ENCODE data around the gene ATP5MC2.

Gene ATP5MC2

DNA sequence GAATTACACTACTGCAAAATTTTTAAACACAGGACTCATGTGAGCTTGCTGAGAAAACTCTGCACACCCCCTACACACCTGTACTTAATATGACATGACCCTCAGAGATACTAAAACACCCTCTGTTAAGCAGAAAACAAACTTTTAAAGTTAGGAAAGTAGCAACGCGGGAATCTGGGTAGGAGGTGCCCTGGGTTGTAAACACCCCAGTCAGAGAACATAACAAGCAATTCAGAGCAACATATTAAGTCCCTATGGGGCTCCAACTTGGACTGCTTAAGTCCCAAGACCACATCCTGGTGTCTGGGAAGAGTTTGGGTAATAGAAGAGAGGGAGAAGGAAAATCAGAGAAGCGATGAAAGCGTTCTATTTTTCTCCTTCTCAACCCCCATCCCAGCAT lies 50.9 kb downstream of the ATP5MC2 start:
- H3K4me1 ChIP-seq (ENCODE audit: control insufficient read depth in 1 of 2, insufficient read depth in 1 of 2, low read depth in 1 of 2, low read length in 1 of 2) = peaks cover 41 to 42% of the 10 kb centered on the region in 2 experiments
- no peaks in the 10 kb centered on the region for H3K36me3 ChIP-seq
- H3K4me3 ChIP-seq (ENCODE audit: low read depth in 1 of 2, low read length in 1 of 2) = peak overlapping the region; percentile 68 to 69
- no peaks in the 10 kb centered on the region for H3K27me3 ChIP-seq
- no peak for TF ChIP-seq CTCF (IDR thresholded peaks at IDR 0.05)
- peak overlapping the region; percentile 88 for H3K27ac ChIP-seq
- H3K9me3 ChIP-seq = no peaks in the 10 kb centered on the region

GRCh38 chr12:53624458-53624857 lies 51.4 kb downstream of the ATP5MC2 start:
- no peaks in the 10 kb centered on the region for H3K36me3 ChIP-seq
- peak overlapping the region; percentile 68 to 69 for H3K4me3 ChIP-seq (ENCODE audit: low read depth in 1 of 2, low read length in 1 of 2)
- no peaks in the 10 kb centered on the region for H3K27me3 ChIP-seq
- peak overlapping the region; percentile 88 for H3K27ac ChIP-seq
- no peak for TF ChIP-seq CTCF (IDR thresholded peaks at IDR 0.05)
- H3K4me1 ChIP-seq (ENCODE audit: control insufficient read depth in 1 of 2, insufficient read depth in 1 of 2, low read depth in 1 of 2, low read length in 1 of 2) = peaks cover 46 to 47% of the 10 kb centered on the region in 2 experiments
- H3K9me3 ChIP-seq = no peaks in the 10 kb centered on the region

- Histone ChIP-seq H3K27ac (peak overlapping the region; percentile 88), H3K27me3 (no peaks in the 10 kb centered on the region), H3K4me1 (ENCODE audit: control insufficient read depth in 1 of 2, insufficient read depth in 1 of 2, low read depth in 1 of 2, low read length in 1 of 2) (peaks cover 52 to 54% of the 10 kb centered on the region in 2 experiments), H3K9me3 (no peaks in the 10 kb centered on the region), H3K4me3 (ENCODE audit: low read depth in 1 of 2, low read length in 1 of 2) (peak overlapping the region; percentile 68 to 69), H3K36me3 (no peaks in the 10 kb centered on the region)
- TF ChIP-seq CTCF (IDR thresholded peaks at IDR 0.05) = no peak
These were observed 52.1 kb downstream of the ATP5MC2 start for GRCh38 chr12:53623548-53624385.

GRCh38 chr12:53622724-53623123 lies 53.2 kb downstream of the ATP5MC2 start:
- H3K4me1 ChIP-seq (ENCODE audit: control insufficient read depth in 1 of 2, insufficient read depth in 1 of 2, low read depth in 1 of 2, low read length in 1 of 2) = peaks cover 62 to 63% of the 10 kb centered on the region in 2 experiments
- H3K27ac ChIP-seq = peak overlapping the region; percentile 88

GRCh38 chr12:53618275-53618674 lies 57.6 kb downstream of the ATP5MC2 start:
- Histone ChIP-seq H3K4me1 (ENCODE audit: control insufficient read depth in 1 of 2, insufficient read depth in 1 of 2, low read depth in 1 of 2, low read length in 1 of 2) (peaks cover 42 to 45% of the 10 kb centered on the region in 2 experiments), H3K27ac (peak overlapping the region; percentile 87), H3K9me3 (no peaks in the 10 kb centered on the region), H3K27me3 (no peaks in the 10 kb centered on the region), H3K36me3 (peaks cover 14% of the 10 kb centered on the region), H3K4me3 (ENCODE audit: low read depth in 1 of 2, low read length in 1 of 2) (peak overlapping the region; percentile 50 to 55)
- no peak for TF ChIP-seq CTCF (IDR thresholded peaks at IDR 0.05)

More at GRCh38 chr12:53622724-53623123, 53.2 kb downstream of the ATP5MC2 start:
- Histone ChIP-seq H3K36me3 (no peaks in the 10 kb centered on the region), H3K9me3 (no peaks in the 10 kb centered on the region), H3K27me3 (no peaks in the 10 kb centered on the region), H3K4me3 (ENCODE audit: low read depth in 1 of 2, low read length in 1 of 2) (no peak overlapping the region)
- TF ChIP-seq CTCF (IDR thresholded peaks at IDR 0.05) = no peak

Measured in neutrophil (primary cell).